ENCODE results near the gene RBM17.
"Not testable (repeated sequence)": the region's sequence is repeated elsewhere in the genome, so short reads cannot be mapped to it uniquely, and the experiment has no call there.

RBM17 gene

DNA sequence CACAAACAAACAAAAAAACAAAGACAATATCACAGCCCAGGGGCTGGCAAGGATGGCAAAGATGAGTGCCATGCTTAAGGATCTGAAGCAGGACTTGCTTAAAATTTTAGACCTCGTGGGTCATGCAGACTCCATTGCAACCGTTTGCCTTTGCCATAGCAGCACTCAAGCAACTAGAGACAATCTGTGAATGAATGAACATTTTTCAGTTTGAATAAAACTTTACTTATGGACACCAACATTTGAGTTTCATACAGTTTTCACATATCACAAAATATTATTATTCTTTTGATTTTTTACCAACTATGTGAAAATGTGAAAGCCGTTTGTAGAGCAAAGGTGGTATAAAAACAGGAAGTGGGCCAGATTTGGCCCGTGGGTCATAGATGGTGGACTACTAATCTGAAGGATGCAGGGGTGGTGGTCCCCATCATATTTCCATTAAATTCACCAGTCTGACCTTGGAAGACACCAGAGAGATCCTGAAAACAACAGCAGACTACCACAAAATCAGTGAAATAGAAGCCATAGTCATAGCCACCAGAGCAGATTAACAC is 8.3 kb upstream of the RBM17 start:
- no peak for DNase-seq

DNA sequence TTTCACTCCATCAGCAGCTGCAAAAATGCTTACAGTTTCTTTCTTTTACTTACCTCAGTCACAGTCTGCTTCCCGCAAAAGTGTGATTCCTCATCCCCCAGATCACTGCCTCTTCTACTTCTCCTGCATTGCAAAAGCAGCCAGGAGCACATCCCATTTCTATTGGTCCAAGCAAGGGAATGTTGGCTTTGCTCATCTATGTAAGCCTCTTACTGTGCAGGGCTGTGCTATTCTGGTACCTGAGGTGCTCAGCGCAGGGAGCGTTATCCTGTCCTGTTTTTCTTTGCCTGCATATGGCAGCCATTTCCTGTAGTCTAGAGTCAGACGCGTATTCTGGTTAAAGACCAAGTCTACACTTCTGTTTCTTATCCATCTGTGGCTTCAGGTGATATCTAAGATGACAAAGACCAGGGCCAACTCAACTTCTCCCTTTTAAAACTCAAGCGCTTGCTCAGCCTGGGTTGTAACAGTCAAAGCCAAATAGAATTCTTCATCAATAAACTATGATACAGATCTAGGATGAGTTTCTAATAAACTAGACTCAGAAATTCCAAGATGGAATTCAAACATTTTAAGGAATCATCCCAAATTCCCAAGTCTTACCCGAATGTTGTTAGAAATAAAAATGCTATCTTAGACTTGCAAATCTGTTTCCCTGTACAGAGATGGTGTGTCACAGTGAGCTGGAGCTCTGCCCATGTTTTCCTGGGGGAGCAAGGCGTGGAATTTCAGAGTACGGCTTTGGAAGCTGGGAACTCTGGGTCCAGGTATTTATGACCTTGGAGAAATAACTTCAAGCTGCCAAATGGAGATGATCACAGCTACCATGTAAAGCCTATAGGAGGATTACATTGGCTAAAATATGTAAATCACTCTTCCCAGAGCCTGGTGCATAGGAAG is 6.1 kb upstream of the RBM17 start:
- DNase-seq = no peak

DNA sequence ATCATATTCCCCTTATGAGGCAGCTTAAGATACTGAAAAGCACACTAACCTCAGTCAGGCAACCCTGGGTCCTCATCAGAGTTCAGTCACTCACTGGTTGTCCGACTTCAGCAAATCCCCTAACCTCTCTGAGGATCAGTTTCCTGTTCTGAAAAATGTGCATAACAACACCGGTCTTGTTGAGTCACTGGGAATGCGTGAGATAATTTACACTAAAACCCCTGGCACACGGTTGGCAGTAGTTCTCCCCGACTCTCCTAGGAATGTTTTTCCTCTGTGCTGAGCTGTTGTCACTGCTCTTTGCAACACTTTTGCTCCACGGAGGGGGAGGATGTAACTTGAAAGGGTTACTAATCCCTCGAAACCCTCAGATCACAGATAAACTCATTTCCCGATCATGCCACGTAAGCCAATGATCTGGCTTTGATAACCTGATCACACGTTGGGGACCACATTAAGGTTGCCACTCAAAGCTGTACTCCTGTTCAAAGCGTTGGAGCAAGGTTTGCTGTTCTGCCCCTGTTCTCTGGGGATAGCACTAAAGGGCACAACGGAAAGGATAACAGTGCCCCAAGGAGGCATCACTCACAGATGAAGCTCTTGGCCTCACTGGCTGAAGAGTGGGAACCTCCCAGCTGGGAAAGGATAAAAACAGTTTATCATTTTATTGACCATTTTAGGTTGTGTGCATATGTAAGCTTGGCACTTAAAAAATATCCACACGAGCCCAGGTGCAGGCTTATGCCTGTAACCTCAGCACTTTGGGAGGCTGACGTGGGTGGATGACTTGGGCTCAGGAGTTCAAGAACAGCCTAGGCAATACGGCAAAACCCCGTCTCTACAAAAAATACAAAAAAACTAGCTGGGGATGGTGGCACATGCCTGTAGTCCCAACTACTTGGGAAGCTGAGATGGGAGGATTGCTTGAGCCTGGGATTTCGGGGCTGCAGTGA is 5.0 kb upstream of the RBM17 start:
- peak; percentile 78 for DNase-seq

DNA sequence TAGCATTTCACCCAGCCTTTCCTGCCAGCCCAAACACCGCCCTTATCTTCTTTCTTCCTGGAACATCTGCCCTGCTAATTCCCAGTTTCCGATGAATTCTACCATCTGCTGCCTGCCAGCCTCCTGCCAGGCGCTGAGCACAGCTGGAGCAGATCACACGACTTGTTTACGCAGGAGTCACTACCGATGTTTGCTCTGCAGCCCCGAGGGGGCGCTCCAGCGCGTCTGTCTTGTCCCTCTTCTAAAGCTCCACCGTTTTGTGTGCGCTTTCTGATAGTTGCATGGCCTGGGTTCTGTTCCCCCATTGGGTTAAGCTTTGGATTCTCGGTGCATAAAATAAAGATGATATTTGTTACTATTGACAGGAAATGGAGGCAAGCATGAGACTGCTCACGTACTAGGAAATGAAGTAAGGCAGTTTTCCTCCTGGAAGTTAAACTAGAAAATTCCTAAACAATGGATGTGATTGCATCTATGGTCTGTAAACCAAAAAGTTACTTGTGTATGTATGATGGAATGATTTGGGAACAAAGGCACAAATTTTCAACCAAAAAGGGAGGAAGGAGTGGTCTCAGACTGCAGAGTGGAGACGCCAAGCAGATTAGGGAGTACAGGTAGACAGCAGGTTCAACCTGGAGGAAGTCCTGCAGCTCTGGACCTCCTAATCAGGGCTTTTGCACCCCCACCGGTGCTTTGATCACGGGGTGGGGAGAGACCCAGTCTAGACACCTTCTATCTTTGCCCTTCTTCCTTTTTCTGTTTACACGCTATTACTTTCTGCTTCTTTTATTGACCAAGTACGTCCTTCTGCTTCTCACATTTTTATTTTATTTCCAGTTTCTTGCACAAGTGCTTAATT is 2.2 kb upstream of the RBM17 start:
- DNase-seq = peak; percentile 92

DNA sequence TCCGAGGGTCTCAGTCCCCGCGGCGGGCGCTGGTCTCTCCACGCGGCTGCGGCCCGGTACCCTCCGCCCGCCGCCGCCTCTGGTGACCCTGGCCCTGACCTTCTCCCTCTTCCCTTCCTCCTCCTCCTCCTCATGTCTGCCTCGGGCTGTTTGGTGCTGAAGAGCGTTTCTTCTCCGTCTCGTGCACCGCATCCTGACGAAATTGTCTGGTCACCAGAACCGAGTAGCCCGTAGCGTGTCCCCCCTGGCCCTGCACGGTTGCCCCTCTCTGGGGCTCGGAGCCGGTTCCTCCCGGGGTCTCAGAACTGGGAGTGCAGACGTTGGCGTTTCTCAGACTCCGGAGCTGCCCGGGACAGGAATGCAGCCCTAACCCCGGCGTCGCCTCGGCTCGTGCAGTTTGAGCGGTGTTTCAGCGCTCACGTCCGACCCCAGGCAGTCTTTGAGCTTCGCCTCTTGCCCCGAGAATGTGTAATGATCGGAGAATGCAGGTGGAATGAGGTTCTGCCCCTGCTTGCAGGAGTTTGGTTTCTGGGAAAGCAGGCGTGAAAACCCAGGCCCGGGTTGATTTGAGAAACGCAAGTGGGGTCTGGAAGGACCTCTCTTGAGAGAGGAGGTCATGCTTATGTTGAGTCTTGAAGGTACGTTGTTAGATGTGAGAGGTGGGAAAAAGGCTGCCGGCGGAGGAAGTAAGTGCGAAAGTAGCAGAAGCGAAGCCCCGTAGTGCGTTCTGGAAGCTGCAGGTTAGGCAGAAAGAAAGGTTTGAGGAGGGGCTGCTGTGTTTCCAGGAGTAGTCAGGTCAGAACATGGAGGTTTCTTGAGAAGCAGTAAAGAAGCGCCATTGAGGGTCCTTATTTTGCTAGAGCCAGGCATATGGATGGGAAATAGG is 743 bp downstream of the RBM17 start:
- DNase-seq = peak; percentile 73

DNA sequence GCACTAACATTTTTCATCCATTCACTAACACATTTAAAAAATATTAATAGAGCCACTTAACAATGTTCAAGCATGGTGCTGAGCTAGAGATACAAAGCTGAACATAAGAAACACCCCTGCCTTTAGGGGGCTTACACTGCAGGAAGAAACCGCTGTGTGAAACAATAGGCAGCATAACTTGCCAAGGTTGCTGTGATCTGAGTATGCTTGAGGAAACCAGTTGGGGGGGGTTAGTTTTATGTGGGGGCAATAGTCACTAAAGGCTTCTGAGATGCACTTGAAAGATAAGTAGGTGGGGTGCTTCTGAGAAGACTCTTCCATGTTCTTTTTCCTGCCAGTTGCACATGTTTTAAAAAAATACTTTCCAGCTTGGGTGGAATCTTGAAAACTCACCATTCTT is 2.8 kb downstream of the RBM17 start:
- DNase-seq = no peak

DNA sequence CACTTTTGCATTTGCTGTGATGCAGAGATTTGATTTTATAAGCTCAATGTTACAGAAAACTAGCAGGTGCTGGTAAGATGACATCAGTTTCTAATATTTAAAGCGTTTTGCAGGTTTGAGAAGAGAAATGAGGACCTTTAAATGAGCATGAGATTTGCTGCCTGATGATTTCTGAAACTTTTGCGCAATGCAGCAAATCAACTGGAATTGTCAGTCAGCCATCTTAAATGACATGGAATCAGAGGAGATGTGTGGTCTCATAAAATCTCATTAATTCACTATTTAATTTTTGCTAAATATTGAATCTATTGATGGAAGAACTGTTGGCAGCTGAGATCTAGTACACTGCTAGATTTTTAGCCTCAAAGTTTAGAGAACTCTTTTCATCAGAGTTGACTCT is 3.9 kb downstream of the RBM17 start:
- no peak for DNase-seq

DNA sequence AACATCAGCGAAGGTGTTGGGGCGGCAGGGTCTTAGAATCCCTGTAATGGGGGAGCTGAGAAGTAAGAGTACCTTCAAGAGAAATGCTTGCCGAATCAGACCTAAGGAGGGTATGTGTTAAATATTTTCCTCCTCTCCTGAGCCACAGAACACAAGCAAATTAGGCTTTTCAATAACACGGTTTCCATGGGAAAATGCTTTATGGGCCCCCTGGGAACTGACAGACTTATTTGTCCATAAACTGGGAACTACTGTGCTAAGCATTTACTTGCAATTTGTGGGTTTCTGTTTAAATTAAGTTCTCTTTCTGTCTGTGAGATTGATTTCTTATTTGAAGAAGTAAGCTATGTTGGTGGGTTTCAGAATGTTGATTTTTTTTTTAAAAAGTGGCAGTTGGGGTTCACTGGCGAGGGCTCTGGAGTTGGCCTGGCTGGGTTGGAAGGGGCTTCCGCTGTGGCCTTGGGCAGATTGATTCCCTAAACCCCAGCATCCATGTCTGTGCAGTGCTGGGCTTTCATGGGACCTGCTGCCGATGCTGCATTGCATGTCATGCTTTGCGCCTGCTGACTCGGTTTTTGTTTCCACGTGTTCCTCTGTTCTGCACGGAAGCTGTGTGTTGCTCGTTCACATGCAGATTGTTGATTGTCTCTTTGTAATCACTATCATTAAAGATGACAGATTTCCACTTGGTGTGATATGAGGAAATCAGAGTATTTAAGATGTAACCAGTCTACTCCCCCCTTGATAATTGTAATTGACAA is 7.2 kb downstream of the RBM17 start:
- no peak for DNase-seq

DNA sequence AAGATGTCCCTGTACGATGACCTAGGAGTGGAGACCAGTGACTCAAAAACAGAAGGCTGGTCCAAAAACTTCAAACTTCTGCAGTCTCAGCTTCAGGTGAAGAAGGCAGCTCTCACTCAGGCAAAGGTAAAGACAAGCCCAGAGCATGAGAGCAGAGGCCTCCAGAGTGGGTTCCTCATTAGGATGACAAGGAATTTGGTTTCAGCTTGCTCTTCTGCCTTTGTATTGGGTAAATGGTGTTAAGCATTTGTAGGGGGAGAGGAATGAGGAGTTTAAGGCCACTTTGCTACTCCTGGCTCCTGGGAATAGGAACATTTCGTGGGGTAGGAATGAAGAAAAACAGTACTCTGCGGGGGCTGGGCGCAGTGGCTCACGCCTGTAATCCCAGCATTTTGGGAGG is 8.2 kb downstream of the RBM17 start:
- no peak for DNase-seq

DNA sequence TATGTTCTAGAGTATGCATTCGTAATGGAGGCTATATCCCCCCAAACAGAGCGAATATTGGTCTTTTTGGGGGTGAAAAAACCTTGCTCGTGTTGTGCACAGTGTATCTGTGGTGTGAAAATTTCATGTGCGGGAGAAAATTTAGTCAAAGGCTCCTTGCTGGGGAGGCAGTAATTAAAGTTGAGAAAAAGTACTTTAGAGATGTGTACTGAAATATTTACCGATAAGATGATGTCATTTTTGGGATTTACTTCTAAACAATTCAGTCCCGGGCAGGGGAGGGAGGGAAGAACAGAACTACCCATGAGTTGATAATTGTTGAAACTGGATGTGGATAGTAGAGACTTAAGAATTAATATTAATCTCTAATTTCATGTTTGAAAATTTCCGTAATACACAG is 9.3 kb downstream of the RBM17 start:
- no peak for DNase-seq

DNA sequence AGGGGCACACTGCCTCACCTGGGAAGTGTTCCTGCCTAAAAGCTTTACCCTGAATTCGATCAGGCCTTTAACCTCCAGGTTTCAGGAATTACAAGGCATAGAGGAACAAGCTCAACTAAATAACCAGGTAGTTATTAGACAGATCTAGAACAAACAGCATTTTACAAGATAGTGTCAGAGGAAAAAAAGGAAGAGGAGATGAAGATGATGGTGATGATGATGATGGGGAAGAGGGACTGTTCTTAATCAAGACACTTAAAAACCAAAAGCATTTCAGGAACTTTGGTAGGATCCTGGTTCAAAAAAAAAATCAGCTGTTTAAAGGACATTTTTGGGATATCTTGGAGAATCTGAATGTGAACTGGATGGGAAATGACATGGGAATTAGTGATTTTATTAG is 11.5 kb downstream of the RBM17 start:
- DNase-seq = no peak

DNA sequence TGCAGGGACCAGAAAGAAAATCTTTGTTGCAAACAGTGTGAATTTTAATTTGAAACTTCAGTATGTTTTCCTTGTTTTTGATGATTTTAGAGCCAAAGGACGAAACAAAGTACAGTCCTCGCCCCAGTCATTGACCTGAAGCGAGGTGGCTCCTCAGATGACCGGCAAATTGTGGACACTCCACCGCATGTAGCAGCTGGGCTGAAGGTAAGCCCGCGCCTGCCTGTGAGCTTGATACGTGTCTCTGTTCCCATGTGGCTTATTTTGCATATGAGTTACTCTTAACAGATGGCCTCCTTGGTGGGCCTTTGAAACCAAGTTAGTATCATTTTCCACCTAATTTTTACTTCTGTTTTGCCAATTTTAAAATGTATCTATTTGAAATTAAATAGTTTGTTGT is 12.3 kb downstream of the RBM17 start:
- no peak for DNase-seq

DNA sequence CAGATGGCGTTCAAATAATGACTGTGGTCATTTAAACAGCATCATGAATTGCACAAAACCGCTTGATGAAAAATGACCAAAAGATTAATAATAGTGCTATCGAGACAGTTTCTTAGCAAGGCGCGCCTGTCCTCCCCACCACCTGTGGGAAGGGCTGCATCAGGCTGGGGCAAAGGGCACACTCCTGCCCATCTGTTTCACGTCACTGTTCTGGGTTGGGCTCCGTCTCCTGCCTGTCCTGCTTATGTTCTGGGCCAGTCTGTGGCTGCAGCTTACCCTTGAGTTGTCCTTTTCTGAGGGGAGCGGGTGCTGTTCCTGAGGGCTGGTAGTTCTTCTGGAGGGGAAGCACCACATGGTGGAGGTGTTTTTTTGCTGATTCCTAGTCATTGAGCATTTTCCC is 13.3 kb downstream of the RBM17 start:
- no peak for DNase-seq

DNA sequence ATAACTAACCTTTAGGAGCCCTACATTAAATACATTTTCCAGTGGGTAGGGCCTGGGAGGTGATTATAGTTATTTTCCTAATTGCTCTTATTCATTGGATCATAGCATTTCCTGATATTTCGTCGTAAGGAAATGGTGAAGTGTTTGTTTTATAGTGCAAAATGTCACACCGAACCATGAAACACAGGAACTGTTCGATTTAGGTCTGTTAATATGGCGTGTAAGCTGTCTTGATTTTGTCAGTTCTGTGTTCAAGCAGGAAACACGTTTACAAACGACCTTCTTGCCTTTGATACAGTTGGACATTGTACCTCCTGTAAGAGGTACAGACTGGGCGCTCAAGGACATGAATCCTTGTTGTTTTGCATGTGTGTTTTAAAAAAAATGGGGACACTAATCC is 14.8 kb downstream of the RBM17 start:
- DNase-seq = no peak

DNA sequence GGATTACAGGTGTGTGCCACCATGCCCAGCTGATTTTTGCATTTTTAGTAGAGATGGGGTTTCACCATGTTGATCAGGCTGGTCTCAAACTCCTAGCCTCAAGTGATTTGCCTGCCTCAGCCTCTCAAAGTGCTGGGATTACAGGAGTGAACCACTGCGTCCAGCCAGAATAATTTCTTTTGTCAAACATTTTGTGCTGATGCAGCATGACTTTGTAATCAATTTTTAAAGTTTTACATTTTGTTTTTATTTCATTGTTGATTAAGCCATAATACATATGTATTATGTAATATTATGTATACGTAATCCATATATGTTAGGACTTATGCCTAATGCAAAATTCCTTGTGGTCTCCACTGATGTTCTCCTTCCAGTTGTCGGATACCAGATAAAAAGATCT is 18.8 kb downstream of the RBM17 start:
- not testable (repeated sequence) for DNase-seq

DNA sequence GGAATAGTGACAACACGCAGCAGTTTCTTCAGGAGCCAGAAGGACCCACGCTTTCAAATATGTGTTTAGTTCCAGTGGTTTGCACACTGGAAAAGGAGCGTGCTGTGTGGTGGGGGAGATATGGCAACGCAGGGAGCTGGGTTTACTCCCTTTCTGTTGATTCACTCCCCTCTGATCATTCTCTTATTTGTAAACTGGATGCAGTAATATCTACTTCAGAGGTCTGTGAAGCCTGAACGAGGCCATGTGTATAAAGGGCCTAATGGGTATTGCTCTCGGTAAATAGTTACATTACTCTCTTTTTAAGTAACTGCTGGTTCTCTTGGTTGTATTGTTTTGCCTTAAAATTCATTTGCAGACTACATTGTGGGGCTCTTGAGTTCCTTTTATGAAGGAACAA is 19.2 kb downstream of the RBM17 start:
- DNase-seq = no peak

DNA sequence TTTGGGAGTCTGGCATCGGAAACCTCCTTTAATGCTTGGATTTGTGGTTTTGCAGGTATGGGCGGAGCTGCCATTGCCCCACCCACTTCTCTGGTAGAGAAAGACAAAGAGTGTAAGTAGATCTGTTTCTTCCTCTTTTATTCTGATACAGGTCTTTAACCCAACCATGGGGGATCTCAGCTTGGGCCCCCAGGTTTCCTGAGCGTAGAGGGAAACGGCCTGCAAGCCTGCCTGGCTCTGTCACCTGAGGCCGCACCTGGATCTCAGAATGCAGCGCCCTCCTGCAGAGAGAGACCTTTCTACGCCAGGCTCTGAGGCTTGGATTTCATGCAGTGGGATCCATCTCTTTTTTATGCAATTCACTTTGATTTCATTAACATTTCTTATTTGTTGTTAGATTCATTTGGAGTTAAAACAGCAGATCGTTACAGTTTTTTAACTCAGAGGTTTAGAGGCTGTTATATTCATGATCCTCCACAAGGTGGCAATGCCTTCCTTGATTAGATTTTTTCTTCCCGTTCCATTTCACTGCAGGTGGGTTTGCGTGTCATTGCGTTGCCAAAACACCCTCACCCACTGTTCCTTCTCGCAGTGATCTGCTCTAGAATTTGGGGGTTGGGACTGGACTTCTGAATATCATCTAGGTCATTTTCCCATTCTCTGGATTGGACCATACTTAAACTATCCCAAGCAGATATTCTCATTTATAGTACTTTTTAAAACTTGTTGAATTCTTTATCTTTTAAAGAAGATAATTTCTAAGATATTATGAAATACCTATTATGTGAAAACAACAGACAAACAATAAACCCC is 20.0 kb downstream of the RBM17 start:
- no peak for DNase-seq

DNA sequence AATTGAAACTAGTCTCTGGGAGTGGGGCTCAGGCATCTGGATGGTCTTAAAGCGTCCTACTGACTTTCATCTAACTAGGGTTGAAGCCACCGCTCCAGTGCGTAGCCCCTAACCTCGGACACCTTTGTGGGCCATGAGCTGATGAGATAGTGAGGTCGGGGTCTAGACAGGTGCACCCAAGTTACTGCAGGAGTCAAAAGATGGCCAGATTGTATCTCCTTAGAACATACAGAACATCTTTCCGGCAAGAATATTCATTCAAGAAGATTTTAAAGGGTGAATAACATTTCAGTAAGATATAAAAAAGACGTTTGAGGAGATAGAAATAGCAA is 20.6 kb downstream of the RBM17 start:
- no peak for DNase-seq

DNA sequence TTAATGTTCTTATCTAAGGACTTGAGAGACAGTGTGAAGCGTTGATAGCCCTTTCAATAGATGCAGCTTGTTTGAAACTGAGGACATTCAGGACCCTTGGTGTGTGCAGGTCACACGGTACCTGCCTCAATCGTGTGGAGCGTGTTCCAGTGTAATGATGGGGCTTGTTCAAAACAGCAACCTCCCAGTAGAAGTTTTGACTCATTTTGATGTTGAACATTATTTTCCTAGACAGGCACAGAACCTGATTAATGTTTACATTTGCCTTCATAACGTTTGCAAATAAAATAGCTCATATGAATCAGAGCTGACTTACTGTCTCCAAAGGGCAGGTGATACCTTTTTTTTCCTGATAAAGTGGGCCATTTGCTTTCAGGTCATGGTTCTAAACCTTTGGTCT is 21.3 kb downstream of the RBM17 start:
- DNase-seq = no peak

DNA sequence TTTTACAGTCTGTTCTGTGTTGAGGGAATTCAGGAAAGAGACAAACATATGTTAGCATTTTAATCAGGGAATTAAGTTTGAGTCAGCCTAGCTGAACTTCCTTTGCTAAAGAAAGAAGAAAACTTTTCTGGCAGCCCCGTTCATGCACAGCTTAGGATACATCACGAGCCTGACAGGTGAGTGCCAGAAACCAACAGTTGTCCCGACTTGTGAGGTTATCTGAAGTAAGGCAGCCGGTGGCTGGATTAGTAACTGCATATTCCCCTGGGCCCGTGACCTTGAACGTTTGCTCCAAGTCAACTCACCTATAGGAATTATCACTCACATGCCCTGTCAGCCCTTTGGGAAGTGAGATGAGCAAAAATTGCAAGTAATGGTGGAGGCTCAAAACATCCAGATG is 24.1 kb downstream of the RBM17 start:
- DNase-seq = no peak
